Measurements from ENCODE around the gene MAT2B. TPM values are rescaled to one million over a fixed set of nuclear protein-coding genes. Genes with fewer than 3 reads are reported as not detected.

Gene MAT2B
- total and polyA plus RNA-seq, 9 of the 15 experiments (the other 6 are each of a cell fraction or from before 2014, with no cell fraction given), result 32.0 to 57.7 (median 43.6) TPM

DNA sequence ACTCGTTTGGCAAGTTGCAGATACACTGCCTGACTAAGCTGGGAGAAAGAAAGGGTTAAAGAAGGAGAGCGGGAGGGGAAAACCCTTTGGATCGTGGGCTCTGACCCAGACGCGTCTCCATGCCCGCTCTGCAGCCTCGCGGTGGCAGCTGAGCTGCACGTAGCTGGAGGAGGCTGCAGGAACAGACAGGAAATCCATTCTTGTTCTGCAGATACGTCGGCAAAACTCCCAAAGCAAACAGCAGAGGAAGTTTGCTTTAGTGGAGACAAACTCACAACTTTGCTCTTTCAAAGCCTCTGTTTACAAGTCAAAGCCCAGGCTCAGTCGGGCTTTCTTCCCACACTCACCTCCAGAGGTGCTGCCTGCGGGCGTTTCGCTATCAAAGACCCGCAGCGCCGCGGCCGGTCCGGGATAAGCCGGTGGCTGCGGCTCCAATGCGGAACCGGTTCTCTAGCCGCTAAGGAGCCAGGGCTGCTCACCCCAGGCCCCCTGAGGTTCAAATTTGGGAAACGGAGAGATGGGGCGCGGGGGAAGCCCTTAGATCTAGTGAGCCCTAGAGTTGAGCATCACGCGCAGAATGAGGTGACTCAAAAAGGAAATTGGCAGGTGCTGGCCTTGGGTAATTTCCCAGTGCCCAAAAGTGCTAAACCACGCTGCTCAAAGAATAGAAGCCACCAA lies 60.7 kb downstream of the MAT2B start (continued):
- TF ChIP-seq, protein P1, sequence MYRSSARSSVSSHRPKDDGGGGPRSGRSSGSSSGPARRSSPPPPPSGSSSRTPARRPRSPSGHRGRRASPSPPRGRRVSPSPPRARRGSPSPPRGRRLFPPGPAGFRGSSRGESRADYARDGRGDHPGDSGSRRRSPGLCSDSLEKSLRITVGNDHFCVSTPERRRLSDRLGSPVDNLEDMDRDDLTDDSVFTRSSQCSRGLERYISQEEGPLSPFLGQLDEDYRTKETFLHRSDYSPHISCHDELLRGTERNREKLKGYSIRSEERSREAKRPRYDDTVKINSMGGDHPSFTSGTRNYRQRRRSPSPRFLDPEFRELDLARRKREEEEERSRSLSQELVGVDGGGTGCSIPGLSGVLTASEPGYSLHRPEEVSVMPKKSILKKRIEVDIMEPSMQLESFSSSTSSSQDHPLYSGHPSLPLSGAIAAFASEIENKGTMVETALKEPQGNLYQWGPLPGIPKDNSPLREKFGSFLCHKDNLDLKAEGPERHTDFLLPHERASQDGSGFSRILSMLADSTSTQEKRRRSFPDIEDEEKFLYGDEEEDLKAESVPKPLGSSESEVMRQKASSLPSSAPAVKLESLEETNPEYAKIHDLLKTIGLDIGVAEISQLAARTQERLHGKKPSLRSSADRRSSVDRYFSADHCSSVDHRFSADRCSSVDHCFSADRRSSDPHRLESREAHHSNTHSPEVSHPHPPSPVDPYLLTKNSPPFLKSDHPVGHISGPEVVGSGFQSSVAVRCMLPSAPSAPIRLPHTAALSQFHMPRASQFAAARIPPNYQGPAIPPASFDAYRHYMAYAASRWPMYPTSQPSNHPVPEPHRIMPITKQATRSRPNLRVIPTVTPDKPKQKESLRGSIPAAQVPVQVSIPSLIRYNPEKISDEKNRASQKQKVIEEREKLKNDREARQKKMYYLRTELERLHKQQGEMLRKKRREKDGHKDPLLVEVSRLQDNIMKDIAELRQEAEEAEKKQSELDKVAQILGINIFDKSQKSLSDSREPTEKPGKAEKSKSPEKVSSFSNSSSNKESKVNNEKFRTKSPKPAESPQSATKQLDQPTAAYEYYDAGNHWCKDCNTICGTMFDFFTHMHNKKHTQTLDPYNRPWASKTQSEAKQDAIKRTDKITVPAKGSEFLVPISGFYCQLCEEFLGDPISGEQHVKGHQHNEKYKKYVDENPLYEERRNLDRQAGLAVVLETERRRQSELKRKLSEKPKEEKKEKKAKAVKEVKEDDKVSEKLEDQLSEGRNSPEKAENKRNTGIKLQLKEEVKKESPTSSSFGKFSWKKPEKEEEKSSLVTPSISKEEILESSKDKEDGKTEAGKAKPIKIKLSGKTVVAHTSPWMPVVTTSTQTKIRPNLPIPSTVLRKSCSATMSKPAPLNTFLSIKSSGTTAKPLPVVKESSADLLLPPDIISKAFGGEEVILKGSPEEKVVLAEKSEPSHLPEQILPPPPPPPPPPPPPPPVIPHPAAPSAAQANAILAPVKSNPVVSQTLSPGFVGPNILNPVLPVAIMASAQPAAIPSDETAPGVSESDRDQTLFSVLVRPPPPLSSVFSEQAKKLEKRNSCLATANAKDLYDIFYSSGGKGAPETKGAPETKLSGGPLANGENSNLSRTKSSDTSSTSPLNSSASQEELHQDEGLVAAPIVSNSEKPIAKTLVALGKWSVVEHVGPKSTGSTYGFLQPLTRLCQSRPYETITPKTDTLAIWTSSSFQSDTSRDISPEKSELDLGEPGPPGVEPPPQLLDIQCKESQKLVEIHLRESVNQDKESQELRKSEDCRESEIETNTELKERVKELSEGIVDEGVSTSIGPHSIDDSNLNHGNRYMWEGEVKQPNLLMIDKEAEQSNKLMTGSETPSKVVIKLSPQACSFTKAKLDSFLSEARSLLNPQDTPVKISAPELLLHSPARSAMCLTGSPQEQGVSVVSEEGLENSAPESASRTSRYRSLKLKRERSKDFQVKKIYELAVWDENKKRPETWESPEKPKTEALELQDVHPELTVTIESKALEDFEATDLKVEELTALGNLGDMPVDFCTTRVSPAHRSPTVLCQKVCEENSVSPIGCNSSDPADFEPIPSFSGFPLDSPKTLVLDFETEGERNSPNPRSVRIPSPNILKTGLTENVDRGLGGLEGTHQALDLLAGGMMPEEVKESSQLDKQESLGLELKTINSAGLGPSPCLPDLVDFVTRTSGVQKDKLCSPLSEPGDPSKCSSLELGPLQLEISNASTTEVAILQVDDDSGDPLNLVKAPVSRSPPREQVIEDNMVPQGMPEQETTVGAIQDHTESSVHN (IDR thresholded peaks at IDR 0.05; ENCODE audit: borderline replicate concordance in 1 of 2, low read depth in 1 of 2), result no peak
- TF ChIP-seq, protein P2, sequence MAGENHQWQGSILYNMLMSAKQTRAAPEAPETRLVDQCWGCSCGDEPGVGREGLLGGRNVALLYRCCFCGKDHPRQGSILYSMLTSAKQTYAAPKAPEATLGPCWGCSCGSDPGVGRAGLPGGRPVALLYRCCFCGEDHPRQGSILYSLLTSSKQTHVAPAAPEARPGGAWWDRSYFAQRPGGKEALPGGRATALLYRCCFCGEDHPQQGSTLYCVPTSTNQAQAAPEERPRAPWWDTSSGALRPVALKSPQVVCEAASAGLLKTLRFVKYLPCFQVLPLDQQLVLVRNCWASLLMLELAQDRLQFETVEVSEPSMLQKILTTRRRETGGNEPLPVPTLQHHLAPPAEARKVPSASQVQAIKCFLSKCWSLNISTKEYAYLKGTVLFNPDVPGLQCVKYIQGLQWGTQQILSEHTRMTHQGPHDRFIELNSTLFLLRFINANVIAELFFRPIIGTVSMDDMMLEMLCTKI (IDR thresholded peaks at IDR 0.05; ENCODE audit: partially characterized antibody), result no peak
- TF ChIP-seq FOXA1 (IDR thresholded peaks at IDR 0.05; ENCODE audit: borderline replicate concordance) (no peak), ZNF134 (CRISPR knock-in tag; conservative IDR thresholded peaks at IDR 0.05) (no peak), SMARCB1 (IDR thresholded peaks at IDR 0.05; ENCODE audit: insufficient read length, low read depth) (no peak), TCF7 (IDR thresholded peaks at IDR 0.05; ENCODE audit: borderline replicate concordance) (no peak), RBM34 (IDR thresholded peaks at IDR 0.05; ENCODE audit: borderline replicate concordance, insufficient read depth, low read length) (no peak)
- TF ChIP-seq, protein P3, sequence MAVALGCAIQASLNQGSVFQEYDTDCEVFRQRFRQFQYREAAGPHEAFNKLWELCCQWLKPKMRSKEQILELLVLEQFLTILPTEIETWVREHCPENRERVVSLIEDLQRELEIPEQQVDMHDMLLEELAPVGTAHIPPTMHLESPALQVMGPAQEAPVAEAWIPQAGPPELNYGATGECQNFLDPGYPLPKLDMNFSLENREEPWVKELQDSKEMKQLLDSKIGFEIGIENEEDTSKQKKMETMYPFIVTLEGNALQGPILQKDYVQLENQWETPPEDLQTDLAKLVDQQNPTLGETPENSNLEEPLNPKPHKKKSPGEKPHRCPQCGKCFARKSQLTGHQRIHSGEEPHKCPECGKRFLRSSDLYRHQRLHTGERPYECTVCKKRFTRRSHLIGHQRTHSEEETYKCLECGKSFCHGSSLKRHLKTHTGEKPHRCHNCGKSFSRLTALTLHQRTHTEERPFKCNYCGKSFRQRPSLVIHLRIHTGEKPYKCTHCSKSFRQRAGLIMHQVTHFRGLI (CRISPR knock-in tag; IDR thresholded peaks at IDR 0.05), result no peak
- TF ChIP-seq, protein P4, sequence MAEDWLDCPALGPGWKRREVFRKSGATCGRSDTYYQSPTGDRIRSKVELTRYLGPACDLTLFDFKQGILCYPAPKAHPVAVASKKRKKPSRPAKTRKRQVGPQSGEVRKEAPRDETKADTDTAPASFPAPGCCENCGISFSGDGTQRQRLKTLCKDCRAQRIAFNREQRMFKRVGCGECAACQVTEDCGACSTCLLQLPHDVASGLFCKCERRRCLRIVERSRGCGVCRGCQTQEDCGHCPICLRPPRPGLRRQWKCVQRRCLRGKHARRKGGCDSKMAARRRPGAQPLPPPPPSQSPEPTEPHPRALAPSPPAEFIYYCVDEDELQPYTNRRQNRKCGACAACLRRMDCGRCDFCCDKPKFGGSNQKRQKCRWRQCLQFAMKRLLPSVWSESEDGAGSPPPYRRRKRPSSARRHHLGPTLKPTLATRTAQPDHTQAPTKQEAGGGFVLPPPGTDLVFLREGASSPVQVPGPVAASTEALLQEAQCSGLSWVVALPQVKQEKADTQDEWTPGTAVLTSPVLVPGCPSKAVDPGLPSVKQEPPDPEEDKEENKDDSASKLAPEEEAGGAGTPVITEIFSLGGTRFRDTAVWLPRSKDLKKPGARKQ (CRISPR knock-in tag; IDR thresholded peaks at IDR 0.05), result no peak
- TF ChIP-seq, protein P5, sequence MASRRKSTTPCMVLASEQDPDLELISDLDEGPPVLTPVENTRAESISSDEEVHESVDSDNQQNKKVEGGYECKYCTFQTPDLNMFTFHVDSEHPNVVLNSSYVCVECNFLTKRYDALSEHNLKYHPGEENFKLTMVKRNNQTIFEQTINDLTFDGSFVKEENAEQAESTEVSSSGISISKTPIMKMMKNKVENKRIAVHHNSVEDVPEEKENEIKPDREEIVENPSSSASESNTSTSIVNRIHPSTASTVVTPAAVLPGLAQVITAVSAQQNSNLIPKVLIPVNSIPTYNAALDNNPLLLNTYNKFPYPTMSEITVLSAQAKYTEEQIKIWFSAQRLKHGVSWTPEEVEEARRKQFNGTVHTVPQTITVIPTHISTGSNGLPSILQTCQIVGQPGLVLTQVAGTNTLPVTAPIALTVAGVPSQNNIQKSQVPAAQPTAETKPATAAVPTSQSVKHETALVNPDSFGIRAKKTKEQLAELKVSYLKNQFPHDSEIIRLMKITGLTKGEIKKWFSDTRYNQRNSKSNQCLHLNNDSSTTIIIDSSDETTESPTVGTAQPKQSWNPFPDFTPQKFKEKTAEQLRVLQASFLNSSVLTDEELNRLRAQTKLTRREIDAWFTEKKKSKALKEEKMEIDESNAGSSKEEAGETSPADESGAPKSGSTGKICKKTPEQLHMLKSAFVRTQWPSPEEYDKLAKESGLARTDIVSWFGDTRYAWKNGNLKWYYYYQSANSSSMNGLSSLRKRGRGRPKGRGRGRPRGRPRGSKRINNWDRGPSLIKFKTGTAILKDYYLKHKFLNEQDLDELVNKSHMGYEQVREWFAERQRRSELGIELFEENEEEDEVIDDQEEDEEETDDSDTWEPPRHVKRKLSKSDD (conservative IDR thresholded peaks at IDR 0.05; ENCODE audit: low read length), result no peak

All from K562 (cell line).